CD14-positive monocyte (primary cell): Measurements from ENCODE around the gene GLCE. TPM values are rescaled to one million over a fixed set of nuclear protein-coding genes. Genes with fewer than 3 reads are reported as not detected.

Experiments
- DNase-seq, 3 donors: peaks; one replicate each; pipeline ENCODE4 v3.0.0-alpha.2; 2011 to 2022
- H2AFZ ChIP-seq: 2 replicates; pipeline ENCODE4 v1.6.0; 2012; ENCODE audit warnings: mild to moderate bottlenecking, low read depth, low read length, inconsistent platforms; ENCODE audit not compliant: insufficient read depth, poor library complexity, severe bottlenecking
- H3K27ac ChIP-seq, 2 donors: 1 replicate in 1 of 2; 2 replicates in 1 of 2; pipeline ENCODE4 v1.5.1; 2012 to 2013; ENCODE audit warnings: low read length in 2 of 2, control low read depth in 1 of 2, inconsistent platforms in 1 of 2, low read depth in 1 of 2, mild to moderate bottlenecking in 1 of 2
- H3K27me3 ChIP-seq, 2 donors: one replicate each; pipeline versions ENCODE4 v1.6.0 to v1.6.1; 2011 to 2013; ENCODE audit warnings: low read length in 2 of 2; ENCODE audit not compliant: control insufficient read depth in 2 of 2, insufficient read depth in 2 of 2
- H3K36me3 ChIP-seq, 2 donors: replicated peaks in 1 of 2; 1 replicate in 1 of 2; 2 replicates in 1 of 2; pipeline versions ENCODE4 v1.5.1 to v1.6.1; 2012 to 2013; ENCODE audit warnings: low read length in 2 of 2, control low read depth in 1 of 2, inconsistent platforms in 1 of 2, mild to moderate bottlenecking in 1 of 2; ENCODE audit not compliant: insufficient read depth in 2 of 2, control insufficient read depth in 1 of 2
- H3K4me1 ChIP-seq, 2 donors: 1 replicate in 1 of 2; 2 replicates in 1 of 2; pipeline versions ENCODE4 v1.5.1 to v1.6.1; 2012 to 2013; ENCODE audit warnings: low read length in 2 of 2, control low read depth in 1 of 2, inconsistent platforms in 1 of 2, mild to moderate bottlenecking in 1 of 2, moderate library complexity in 1 of 2; ENCODE audit not compliant: insufficient read depth in 2 of 2, control insufficient read depth in 1 of 2
- H3K4me2 ChIP-seq: replicated peaks from 2 replicates; pipeline ENCODE3; 2012; ENCODE audit warnings: low read length, moderate library complexity, mild to moderate bottlenecking; ENCODE audit not compliant: poor library complexity, severe bottlenecking; ENCODE audit errors: extremely low read depth
- H3K4me3 ChIP-seq, 3 experiments: fragments of 200-600 bp in 1 of 3; sonication (generic) in 1 of 3; replicated peaks in 1 of 3; 1 replicate in 2 of 3; 2 replicates in 1 of 3; pipeline ENCODE4 v1.5.1; 2011 to 2013; ENCODE audit warnings: low read length in 3 of 3, mild to moderate bottlenecking in 3 of 3, control low read depth in 2 of 3, low read depth in 2 of 3, inconsistent platforms in 1 of 3, moderate library complexity in 1 of 3
- H3K79me2 ChIP-seq: 2 replicates; pipeline ENCODE4 v1.6.0; 2012; ENCODE audit warnings: mild to moderate bottlenecking, control low read depth, inconsistent platforms, low read length, moderate library complexity; ENCODE audit not compliant: insufficient read depth
- H3K9ac ChIP-seq: 2 replicates; pipeline ENCODE4 v1.6.0; 2017; ENCODE audit warnings: low read length, mild to moderate bottlenecking; ENCODE audit not compliant: insufficient read depth, poor library complexity, severe bottlenecking
- H3K9me3 ChIP-seq, 2 donors: replicated peaks in 1 of 2; 1 replicate in 1 of 2; 2 replicates in 1 of 2; pipeline versions ENCODE4 v1.5.1 to v1.6.1; 2012 to 2013; ENCODE audit warnings: low read length in 2 of 2, control low read depth in 1 of 2; ENCODE audit not compliant: control insufficient read depth in 1 of 2, insufficient read depth in 1 of 2
- H4K20me1 ChIP-seq: 2 replicates; pipeline ENCODE4 v1.6.0; 2012; ENCODE audit warnings: mild to moderate bottlenecking, low read length, control low read depth, moderate library complexity; ENCODE audit not compliant: insufficient read depth
- H3K27ac Mint-ChIP-seq, 7 donors: one replicate each; pipeline ENCODE4 v1.8.0; 2020; ENCODE audit warnings: mild to moderate bottlenecking in 7 of 7, mixed read lengths in 7 of 7, moderate library complexity in 6 of 7, inconsistent platforms in 2 of 7
- H3K27me3 Mint-ChIP-seq, 3 donors: one replicate each; pipeline ENCODE4 v1.8.0; 2021 to 2022; ENCODE audit warnings: low read depth in 3 of 3, mild to moderate bottlenecking in 3 of 3, mixed read lengths in 3 of 3, moderate library complexity in 3 of 3, inconsistent platforms in 1 of 3
- H3K36me3 Mint-ChIP-seq, 2 donors: one replicate each; pipeline ENCODE4 v1.8.0; 2020; ENCODE audit warnings: mixed read lengths in 2 of 2, inconsistent platforms in 1 of 2, mild to moderate bottlenecking in 1 of 2
- H3K4me1 Mint-ChIP-seq: one replicate; pipeline ENCODE4 v1.8.0; 2020; ENCODE audit warnings: mild to moderate bottlenecking, mixed read lengths
- H3K4me3 Mint-ChIP-seq, 2 donors: one replicate each; pipeline ENCODE4 v1.8.0; 2020; ENCODE audit warnings: mild to moderate bottlenecking in 2 of 2, mixed read lengths in 2 of 2, moderate library complexity in 1 of 2
- H3K9me3 Mint-ChIP-seq, 7 donors: one replicate each; pipeline ENCODE4 v1.8.0; 2020 to 2022; ENCODE audit warnings: mixed read lengths in 7 of 7, mild to moderate bottlenecking in 6 of 7, moderate library complexity in 6 of 7, inconsistent platforms in 2 of 7
- CTCF ChIP-seq: fragments of 200-600 bp; IDR thresholded peaks from one replicate; pipeline ENCODE4 v1.8.0; 2022; ENCODE audit warnings: antibody characterized with exemption, mild to moderate bottlenecking
- WGBS: methylation state at CpG from one replicate; pipeline ENCODE4 v1.1.5; 2013; ENCODE audit warnings: missing lambda C conversion rate; ENCODE audit not compliant: insufficient coverage; 5-methylcytosine and 5-hydroxymethylcytosine counted together
- intact Hi-C, 2 donors: fragments of 100-400 bp; cut with micrococcal nuclease; formaldehyde crosslinking; loops; one replicate each; pipeline versions ENCODE4 v1.15.0 to v1.15.1; 2023
- polyA plus RNA-seq, 3 donors: library from polyadenylated mRNA; depleted of rRNA in 1 of 3; unstranded in 2 of 3; stranded (reverse) in 1 of 3; fragments of 300-500 nt in 2 of 3; fragments of >200 nt in 1 of 3; fragmentation: Illumina TruSeq in 2 of 3; gene quantifications; 1 replicate in 2 of 3; 2 replicates in 1 of 3; pipeline ENCODE4 v1.2.3, GENCODE V29; 2012 to 2021

The GLCE gene
- polyA plus RNA-seq, 3 donors = 11.0 to 24.3 (median 24.0) TPM

- 98% methylated on average over 6 of the region's 6 CpGs for WGBS
- H3K9ac ChIP-seq = no peak overlapping the region
- peaks cover 0 to 3% of the 10 kb centered on the region in 2 donors for H3K9me3 ChIP-seq
- no peak for DNase-seq
- H3K36me3 ChIP-seq = no peaks in the 10 kb centered on the region
- peaks cover 0 to 3% of the 10 kb centered on the region in 2 donors for H3K36me3 Mint-ChIP-seq
- H3K79me2 ChIP-seq = no peaks in the 10 kb centered on the region
- H3K27ac ChIP-seq = no peak overlapping the region
- H3K9me3 Mint-ChIP-seq = peaks cover 0 to 10% (median 1%) of the 10 kb centered on the region in 7 donors
- H2AFZ ChIP-seq = no peak overlapping the region
- H3K4me3 ChIP-seq = no peak overlapping the region
- no peak overlapping the region for H3K4me2 ChIP-seq
- H3K4me3 Mint-ChIP-seq = no peak overlapping the region
- peaks cover 17 to 41% of the 10 kb centered on the region in 2 donors for H3K27me3 ChIP-seq
- H3K4me1 Mint-ChIP-seq = peaks cover 6% of the 10 kb centered on the region
- H4K20me1 ChIP-seq = no peaks in the 10 kb centered on the region
- intact Hi-C loops = no loop called here
- peaks cover 3 to 11% of the 10 kb centered on the region in 2 donors for H3K4me1 ChIP-seq
- H3K27me3 Mint-ChIP-seq = peaks cover 43 to 55% (median 55%) of the 10 kb centered on the region in 3 donors
- no peak overlapping the region for H3K27ac Mint-ChIP-seq
- TF ChIP-seq CTCF = no peak
Observed at GRCh38 chr15:69296606-69297005, 136.2 kb downstream of the GLCE start.

GRCh38 chr15:69297642-69298353 lies 137.4 kb downstream of the GLCE start:
- Histone ChIP-seq H4K20me1 (no peaks in the 10 kb centered on the region), H3K9ac (no peak overlapping the region)
- intact Hi-C loops = no loop called here

More at GRCh38 chr15:69297642-69298353, 137.4 kb downstream of the GLCE start:
- DNase-seq = no peak
- Histone ChIP-seq H2AFZ (no peak overlapping the region), H3K4me3 (no peak overlapping the region), H3K4me1 (peaks cover 3 to 11% of the 10 kb centered on the region in 2 donors), H3K27ac (no peak overlapping the region), H3K27me3 (peaks cover 17 to 41% of the 10 kb centered on the region in 2 donors), H3K4me2 (no peak overlapping the region), H3K79me2 (no peaks in the 10 kb centered on the region), H3K9me3 (peaks cover 0 to 3% of the 10 kb centered on the region in 2 donors), H3K36me3 (no peaks in the 10 kb centered on the region)
- Mint-ChIP-seq H3K27ac (no peak overlapping the region), H3K27me3 (peaks cover 46 to 61% (median 57%) of the 10 kb centered on the region in 3 donors), H3K4me3 (peak overlapping the region; percentile 41 to 90), H3K36me3 (peaks cover 0 to 3% of the 10 kb centered on the region in 2 donors), H3K9me3 (peaks cover 0 to 10% (median 1%) of the 10 kb centered on the region in 7 donors), H3K4me1 (peaks cover 6% of the 10 kb centered on the region)
- no peak for TF ChIP-seq CTCF
- WGBS = 94% methylated on average over 6 of the region's 10 CpGs
